Measurements from ENCODE around the gene IL17RD.

GRCh38 chr3:57098418-57099310 is 66.5 kb downstream of the IL17RD start:
- no peak for TF ChIP-seq CTCF (IDR thresholded peaks at IDR 0.05 in 4 of 5, conservative IDR thresholded peaks at IDR 0.05 in 1 of 5)
- TF ChIP-seq POLR2A (IDR thresholded peaks at IDR 0.05): no peak

All from gastrocnemius medialis (tissue), 4 donors.